GM18508 (cell line): Measurements from ENCODE around the gene BMF.

Experiments
- ATAC-seq: cut with Tn5 transposase; IDR thresholded peaks from one replicate; pipeline ENCODE4 v1.9.1; 2021; ENCODE audit warnings: moderate number of reproducible peaks; ENCODE audit not compliant: insufficient read depth, unreplicated experiment

BMF gene

GRCh38 chr15:40070166-40070557, 38.5 kb downstream of the BMF start:
- no peak for ATAC-seq

DNA sequence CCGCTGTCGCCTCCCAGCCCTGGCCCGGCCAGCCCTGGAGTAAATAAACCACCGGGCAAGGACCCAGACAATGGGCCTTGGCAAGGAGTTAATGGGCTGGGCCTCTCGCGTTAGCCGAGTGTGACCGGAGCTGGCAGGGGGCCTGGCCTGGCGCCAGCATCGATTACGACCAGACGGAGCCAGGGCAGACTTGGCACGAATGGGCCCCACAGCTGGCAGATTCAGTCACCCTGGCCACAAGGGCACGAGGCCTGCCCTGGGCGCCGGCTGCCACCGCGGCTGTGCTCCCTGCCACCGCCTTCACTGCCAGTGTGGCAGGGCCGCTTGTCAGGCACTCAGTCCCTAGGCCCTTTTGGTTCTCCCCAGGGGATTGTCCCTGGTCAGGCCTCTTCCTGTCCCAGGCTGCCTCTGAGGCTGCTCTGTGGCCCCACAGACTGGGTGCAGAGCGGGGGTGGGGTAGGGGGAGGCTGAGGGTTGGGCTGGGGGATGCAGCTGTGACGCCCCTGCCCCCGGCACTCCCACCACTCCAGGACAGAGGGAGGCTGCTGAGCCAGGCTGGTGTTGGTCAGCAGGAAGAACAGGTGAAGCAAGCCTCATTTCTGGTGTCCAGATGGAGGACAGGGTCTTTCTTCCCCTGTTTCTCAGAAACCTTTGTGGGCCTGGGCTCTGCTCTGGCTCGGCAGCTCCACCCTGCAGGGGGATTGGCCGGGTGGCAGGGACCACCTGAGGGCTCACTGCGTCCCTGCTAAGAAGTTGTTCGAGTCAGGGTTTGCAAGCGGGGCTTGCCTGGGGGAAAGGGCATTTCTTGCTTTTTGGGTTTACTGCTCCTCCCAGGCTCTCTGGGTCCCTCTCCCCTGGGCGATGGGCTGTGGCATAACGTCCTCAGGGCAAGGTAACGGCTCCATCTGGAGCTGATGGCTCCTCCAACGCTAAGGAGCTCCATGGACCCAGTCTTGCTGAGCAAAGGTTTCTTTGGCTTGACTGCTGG, 39.2 kb downstream of the BMF start:
- no peak for ATAC-seq

DNA sequence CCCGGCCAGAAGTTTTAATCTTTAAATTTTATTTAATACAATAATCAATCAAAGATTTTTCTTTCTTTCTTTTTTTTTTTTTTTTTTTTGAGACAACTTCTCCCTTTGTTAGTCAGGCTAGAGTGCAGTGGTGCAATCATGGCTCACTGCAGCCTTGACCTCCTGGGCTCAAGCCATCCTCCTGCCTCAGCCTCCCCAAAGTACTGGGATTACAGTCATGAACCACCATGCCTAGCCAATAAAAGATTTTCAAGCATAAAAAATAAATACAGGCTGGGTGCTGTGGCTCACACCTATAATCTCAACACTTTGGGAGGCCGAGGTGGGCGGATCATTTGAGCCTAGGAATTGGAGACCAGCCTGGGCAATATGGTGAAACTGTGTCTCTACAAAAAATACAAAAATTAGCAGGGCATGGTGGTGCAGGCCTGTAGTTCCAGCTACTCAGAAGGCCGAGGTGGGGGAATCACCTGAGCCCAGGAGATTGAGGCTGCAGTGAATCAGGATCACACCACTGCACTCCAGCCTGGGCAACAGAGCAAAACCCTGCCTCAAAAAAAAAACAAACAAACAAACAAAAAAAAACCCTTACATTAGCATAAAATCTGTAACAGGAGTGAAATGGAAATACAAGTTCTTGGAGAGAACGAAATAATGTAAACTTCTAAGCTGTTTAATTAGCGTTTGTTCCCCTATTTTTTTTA, 40.6 kb downstream of the BMF start:
- no peak for ATAC-seq

DNA sequence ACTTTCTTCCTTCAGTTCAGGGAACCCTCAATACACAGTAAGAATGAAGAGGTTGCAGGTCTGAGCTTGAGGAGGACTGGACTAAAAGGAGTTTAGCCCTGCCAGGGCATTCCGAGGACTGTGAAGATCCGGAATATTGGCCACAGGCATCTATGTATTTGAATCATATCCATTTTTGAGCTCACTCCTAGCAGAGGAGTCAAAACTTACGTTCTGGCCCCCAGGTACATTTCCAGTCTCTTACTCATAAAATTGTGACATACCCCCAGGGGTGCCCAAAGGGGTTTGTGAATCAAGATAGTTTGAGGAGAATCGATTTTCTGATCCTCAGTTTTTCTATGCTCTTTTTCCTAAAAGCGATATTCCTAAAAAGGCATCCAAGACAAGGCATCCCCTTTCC, 42.1 kb downstream of the BMF start:
- no peak for ATAC-seq

GRCh38 chr15:40065166-40065565, 43.5 kb downstream of the BMF start:
- ATAC-seq: no peak

GRCh38 chr15:40064231-40064894, 44.3 kb downstream of the BMF start:
- no peak for ATAC-seq

- no peak for ATAC-seq
Observed at GRCh38 chr15:40063563-40064011, 45.1 kb downstream of the BMF start.

- ATAC-seq: no peak
Observed at GRCh38 chr15:40062816-40063562, 45.7 kb downstream of the BMF start.

GRCh38 chr15:40061212-40061901, 47.3 kb downstream of the BMF start:
- ATAC-seq: no peak

- no peak for ATAC-seq
Observed at GRCh38 chr15:40060236-40060961, 48.3 kb downstream of the BMF start.

DNA sequence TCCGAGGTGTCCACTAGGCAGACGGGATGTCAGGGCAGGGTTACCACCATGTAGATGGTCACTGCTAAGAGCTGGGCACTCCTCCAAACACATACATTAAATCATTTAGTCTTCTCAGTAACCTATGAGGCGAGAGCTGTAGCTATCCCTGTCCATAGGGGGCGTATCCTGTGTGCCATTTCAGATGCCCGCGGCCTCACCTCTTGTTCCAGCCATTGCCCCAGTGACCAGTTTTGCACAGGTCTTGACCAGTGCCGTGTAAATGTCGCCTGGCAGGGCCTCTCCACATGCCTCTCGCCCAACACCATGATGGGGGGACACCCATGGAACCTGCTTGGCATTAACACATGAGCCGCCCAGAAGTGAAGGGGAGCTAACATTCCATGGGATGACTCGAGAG, 48.9 kb downstream of the BMF start:
- no peak for ATAC-seq

GRCh38 chr15:40058476-40059140, 50.1 kb downstream of the BMF start:
- no peak for ATAC-seq

GRCh38 chr15:40055576-40056293, 52.9 kb downstream of the BMF start:
- no peak for ATAC-seq

DNA sequence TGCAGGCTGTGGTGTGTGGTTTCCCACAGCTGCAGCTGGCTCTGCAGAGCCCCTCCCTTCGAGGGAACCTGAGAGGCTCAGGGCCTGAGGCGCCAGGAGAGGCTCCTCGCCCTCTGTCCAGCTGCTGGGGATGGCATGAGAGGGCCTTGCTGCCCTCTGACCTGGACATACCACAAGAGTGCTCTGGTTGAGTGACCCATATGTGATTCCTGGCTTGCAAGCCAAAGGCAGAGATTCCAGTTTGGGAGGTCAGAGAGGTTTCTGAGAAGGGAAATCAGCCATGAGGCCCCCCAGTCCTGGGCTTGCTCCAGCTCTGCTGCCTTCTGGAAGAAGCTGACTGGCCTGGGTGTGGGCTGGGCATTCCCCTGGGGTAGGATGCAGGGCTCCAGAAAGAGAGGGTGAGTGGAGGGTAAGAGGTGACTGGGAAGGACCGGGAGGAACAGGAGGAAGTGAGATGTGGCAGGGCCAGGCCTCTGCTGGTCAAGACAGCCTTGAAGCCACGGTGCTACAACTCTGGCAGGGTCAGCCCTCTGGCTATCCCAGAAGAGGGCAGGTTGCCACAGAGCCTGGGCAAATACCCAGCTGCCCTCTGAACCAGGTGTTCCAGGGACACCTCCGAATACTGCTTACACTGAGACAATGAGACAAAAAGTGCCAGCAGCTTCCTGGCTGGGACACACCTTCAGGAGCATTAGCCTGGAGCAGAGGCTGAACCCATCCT, 53.7 kb downstream of the BMF start:
- no peak for ATAC-seq

- no peak for ATAC-seq
Observed at GRCh38 chr15:40054605-40054854, 54.1 kb downstream of the BMF start.

DNA sequence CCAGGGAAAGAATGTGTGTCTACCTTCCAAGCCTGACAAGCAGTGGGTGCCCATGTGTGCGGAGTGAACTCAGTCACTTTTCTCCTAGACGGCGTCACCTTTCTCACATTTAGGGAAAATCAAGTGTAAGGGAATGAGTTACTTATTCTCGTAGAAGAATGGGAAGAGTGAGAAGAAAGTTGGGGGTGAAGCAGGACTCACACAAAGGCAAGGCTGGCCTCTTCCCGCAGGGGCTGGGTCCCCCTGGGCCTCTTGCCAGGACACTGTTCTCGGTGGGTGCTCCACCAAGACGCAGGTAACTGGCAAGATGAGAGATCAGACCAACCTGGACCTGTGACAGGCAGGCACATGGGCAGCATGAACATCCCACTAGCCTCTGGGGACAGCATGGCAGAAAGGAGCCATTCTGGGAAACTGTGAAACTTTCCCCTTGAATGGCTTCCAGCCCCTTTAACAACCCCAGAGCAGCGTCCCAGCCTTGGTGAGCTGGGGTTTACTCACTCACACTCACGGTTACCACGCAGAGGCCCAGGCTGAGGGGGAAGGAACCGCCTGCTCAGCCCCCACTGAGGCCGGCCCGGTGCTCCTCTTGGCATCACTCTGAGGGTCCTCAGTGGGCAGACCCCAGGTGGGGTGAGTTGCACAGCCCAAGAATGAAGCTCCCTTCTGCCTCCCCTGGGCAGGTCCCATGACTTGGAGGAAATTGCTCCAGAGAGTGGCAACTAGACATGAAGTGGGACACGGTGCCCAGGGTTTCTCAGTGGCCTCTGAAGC, 54.7 kb downstream of the BMF start:
- no peak for ATAC-seq
